Spleen (tissue), 7 donors: ENCODE measurements around the gene DPP3.

Experiments
- POLR2A ChIP-seq, 3 donors: fragments of 450-650 bp; IDR thresholded peaks; one replicate each; pipeline ENCODE4 v1.5.1; 2017; ENCODE audit warnings: antibody characterized with exemption in 3 of 3, mild to moderate bottlenecking in 1 of 3
- TF ChIP-seq, protein P1 (sequence below), 11 experiments: fragments of 200-600 bp in 7 of 11; fragments of 450-650 bp in 4 of 11; sonication (generic) in 4 of 11; IDR thresholded peaks in 8 of 11; conservative IDR thresholded peaks in 3 of 11; 1 replicate in 7 of 11; 2 replicates in 4 of 11; pipeline versions ENCODE4 v1.4.0 to v1.8.0; 2016 to 2021; ENCODE audit warnings: antibody characterized with exemption in 11 of 11, inconsistent platforms in 4 of 11, mild to moderate bottlenecking in 1 of 11
- donor health status: DM: no; HTN: no; CAD: no; lungs with moderate emphysema.
- donor health status: DM: no; HTN: no; CAD: no.
- donor health status: DM: no; HTN: no; CAD: no.

DNA sequence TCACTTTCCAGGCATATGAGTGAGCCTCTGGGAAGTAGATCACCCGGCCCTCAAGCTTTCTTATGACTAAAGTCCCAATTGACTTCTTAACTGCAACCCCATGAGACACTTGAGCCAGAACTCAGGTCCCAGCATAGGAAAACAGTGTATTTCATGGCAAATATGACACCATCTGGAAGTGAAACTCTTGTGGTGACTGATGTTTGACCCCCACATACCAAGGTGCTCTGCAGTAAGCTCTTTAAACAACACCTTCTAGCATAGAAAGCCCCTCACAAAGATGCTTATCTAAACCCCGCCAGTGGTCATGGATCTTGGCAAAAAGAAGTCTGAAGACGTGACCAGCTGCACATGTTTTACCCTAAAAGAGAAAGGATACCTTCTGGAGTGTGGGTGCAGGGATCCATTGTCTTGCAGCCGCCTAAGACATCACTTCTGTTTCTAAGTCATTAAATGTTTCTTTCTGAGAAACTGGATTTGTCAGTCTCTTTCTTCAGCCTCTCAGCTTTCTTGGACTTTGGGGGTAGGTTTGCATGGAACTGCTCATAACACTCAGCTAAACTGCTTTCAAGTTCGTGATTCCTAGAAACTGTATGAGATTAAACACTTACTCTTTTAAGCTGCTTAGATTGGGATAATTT, 21.0 kb upstream of the DPP3 start:
- TF ChIP-seq, protein P1, sequence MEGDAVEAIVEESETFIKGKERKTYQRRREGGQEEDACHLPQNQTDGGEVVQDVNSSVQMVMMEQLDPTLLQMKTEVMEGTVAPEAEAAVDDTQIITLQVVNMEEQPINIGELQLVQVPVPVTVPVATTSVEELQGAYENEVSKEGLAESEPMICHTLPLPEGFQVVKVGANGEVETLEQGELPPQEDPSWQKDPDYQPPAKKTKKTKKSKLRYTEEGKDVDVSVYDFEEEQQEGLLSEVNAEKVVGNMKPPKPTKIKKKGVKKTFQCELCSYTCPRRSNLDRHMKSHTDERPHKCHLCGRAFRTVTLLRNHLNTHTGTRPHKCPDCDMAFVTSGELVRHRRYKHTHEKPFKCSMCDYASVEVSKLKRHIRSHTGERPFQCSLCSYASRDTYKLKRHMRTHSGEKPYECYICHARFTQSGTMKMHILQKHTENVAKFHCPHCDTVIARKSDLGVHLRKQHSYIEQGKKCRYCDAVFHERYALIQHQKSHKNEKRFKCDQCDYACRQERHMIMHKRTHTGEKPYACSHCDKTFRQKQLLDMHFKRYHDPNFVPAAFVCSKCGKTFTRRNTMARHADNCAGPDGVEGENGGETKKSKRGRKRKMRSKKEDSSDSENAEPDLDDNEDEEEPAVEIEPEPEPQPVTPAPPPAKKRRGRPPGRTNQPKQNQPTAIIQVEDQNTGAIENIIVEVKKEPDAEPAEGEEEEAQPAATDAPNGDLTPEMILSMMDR (IDR thresholded peaks at IDR 0.05 in 8 of 11, conservative IDR thresholded peaks at IDR 0.05 in 3 of 11), result no peak
- no peak for TF ChIP-seq POLR2A (IDR thresholded peaks at IDR 0.05)
